T-helper 2 cell treated with Interferon-gamma antibody and Interleukin-4, amounts not matched to agents 5 μg/mL and 100 μg/mL, for 36 hours (primary cell): ENCODE results near the gene BECN2.
"Not testable (repeated sequence)": the region's sequence is repeated elsewhere in the genome, so short reads cannot be mapped to it uniquely, and the experiment has no call there.

Source experiments
- DNase-seq: peaks from one replicate; pipeline ENCODE4 v3.0.0; 2021; ENCODE audit warnings: low spot score
- H3K27ac Mint-ChIP-seq: one replicate; pipeline ENCODE4 v1.8.0; 2021; ENCODE audit warnings: mild to moderate bottlenecking, mixed read lengths
- H3K27me3 Mint-ChIP-seq: one replicate; pipeline ENCODE4 v1.8.0; 2021; ENCODE audit warnings: low read depth, mixed read lengths
- H3K36me3 Mint-ChIP-seq: one replicate; pipeline ENCODE4 v1.8.0; 2021; ENCODE audit warnings: low read depth, mixed read lengths
- H3K4me1 Mint-ChIP-seq: one replicate; pipeline ENCODE4 v1.8.0; 2021; ENCODE audit warnings: low read depth, mixed read lengths
- H3K4me3 Mint-ChIP-seq: one replicate; pipeline ENCODE4 v1.8.0; 2022; ENCODE audit warnings: mild to moderate bottlenecking, moderate library complexity, mixed read lengths
- H3K9me3 Mint-ChIP-seq: one replicate; pipeline ENCODE4 v1.8.0; 2021; ENCODE audit warnings: mixed read lengths

Gene BECN2

DNA sequence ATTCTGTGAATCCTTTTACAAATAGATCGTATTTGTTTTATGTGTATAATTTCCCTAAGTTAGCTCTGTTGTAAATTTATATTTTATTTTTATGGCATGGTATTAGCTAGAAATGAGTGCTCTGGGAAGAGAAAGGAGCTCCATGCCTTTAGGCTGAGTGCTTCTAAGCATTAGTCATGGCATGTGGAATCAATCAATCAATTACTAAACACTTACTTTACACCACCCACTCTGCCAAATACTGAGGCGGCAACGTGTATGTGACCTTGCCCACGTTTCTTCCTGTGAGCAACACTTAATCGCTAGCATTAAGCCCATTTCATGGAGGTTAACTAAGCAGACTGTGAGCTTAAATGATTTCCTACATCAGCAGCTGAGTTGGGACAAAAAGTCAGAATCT lies 7.2 kb upstream of the BECN2 start:
- no peak overlapping the region for H3K27ac Mint-ChIP-seq
- no peaks in the 10 kb centered on the region for H3K36me3 Mint-ChIP-seq
- no peaks in the 10 kb centered on the region for H3K9me3 Mint-ChIP-seq
- no peaks in the 10 kb centered on the region for H3K4me1 Mint-ChIP-seq
- no peaks in the 10 kb centered on the region for H3K27me3 Mint-ChIP-seq
- no peak overlapping the region for H3K4me3 Mint-ChIP-seq
- no peak for DNase-seq

DNA sequence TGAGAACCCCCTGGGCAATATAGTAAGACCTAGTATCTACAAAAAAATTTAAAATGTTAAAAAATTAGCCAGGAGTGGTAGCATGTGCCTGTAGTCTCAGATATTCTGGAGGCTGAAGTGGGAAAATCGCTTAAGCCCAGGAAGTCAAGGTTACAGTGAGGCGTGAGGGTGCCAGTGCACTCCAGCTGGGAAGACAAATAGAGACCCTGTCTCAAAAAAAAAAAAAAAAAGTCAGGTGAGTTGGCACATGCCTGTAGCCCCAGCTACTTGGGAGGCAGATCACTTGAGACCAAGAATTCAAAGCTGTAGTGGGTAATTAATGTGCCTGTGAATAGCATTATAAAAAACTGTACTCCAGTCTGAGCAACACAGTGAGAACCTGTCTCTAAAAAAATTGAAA lies 4.6 kb downstream of the BECN2 start:
- Mint-ChIP-seq H3K9me3 (no peaks in the 10 kb centered on the region), H3K4me3 (no peak overlapping the region), H3K36me3 (no peaks in the 10 kb centered on the region), H3K27me3 (no peaks in the 10 kb centered on the region), H3K27ac (no peak overlapping the region), H3K4me1 (no peaks in the 10 kb centered on the region)
- no peak for DNase-seq

DNA sequence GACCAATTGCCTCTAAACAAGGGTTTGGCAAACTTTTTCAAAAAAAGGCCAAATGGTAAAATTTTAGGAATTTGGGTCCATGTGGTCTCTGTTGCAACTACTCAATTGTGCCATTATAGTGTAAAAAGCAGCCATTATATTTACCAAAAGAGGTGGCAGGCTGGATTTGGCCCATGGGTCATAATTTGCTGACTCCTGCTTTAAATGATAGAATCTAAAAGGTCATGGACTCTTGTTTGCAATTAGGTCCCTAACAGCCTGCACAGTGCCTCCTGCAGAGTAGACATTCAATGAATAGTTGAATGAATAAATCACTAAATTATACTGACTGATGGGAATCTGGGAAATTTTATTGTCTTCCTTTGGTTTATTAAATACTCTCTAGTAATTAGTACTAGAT lies 6.2 kb downstream of the BECN2 start:
- DNase-seq: no peak
- Mint-ChIP-seq H3K9me3 (no peaks in the 10 kb centered on the region), H3K36me3 (no peaks in the 10 kb centered on the region)

DNA sequence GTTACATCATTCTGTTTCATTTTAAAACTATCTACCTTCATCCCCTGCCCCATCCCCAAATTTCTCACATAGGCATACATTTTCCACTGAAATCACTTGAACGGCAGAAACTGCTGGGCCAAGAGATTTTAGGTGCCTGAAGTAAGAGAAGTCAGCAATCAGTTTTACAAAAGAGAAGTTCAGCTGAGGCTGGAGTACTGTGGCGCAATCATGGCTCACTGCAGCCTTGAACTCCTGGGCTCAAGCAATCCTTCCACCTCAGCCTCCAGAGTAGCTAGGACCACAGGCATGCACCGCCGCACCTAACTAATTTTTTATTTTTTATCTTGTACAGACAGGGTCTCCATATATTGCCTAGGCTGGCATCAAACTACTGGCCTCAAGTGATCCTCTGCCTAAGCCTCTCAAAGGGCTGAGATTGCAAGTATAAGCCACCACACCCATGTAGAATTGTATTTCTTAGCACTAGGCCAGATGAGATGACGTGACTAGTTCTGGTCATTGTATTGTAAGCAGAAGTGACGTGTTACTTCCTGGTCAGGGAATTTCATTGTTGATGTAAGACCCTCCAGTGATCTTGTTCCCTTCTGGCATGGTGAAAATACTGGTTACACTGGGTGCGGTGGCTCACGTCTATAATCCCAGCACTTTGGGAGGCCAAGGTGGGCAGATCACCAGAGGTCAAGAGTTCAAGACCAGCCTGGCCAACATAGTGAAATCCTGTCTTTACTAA lies 7.1 kb downstream of the BECN2 start:
- no peak overlapping the region for H3K4me3 Mint-ChIP-seq
- H3K36me3 Mint-ChIP-seq: no peaks in the 10 kb centered on the region
- no peaks in the 10 kb centered on the region for H3K27me3 Mint-ChIP-seq
- H3K27ac Mint-ChIP-seq: no peak overlapping the region
- DNase-seq: no peak
- H3K4me1 Mint-ChIP-seq: no peaks in the 10 kb centered on the region
- H3K9me3 Mint-ChIP-seq: no peaks in the 10 kb centered on the region

More for the DNA sequence above, 6.2 kb downstream of the BECN2 start:
- H3K4me3 Mint-ChIP-seq: no peak overlapping the region
- H3K27me3 Mint-ChIP-seq: no peaks in the 10 kb centered on the region
- no peak overlapping the region for H3K27ac Mint-ChIP-seq
- H3K4me1 Mint-ChIP-seq: no peaks in the 10 kb centered on the region

DNA sequence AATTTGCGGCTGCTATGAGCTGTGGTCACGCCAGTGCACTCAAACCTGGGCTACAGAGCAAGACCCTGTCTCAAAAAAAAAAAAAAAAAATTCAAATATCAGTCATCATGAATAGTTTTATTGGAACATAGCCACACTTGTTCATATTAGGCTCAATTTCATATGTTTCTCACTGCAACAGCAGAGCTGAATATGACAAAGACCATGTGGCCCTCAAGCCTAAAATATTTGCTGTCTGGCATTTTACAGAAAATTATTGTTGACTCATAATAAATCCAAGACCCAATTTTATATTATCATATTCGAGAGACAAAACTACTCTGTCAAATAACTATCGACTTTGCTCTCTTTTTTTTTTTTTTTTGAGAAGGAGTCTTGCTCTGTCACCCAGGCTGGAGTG lies 11.0 kb downstream of the BECN2 start:
- no peaks in the 10 kb centered on the region for H3K9me3 Mint-ChIP-seq
- no peak for DNase-seq
- no peak overlapping the region for H3K4me3 Mint-ChIP-seq
- H3K27ac Mint-ChIP-seq: no peak overlapping the region
- H3K4me1 Mint-ChIP-seq: no peaks in the 10 kb centered on the region
- H3K27me3 Mint-ChIP-seq: no peaks in the 10 kb centered on the region
- H3K36me3 Mint-ChIP-seq: no peaks in the 10 kb centered on the region

DNA sequence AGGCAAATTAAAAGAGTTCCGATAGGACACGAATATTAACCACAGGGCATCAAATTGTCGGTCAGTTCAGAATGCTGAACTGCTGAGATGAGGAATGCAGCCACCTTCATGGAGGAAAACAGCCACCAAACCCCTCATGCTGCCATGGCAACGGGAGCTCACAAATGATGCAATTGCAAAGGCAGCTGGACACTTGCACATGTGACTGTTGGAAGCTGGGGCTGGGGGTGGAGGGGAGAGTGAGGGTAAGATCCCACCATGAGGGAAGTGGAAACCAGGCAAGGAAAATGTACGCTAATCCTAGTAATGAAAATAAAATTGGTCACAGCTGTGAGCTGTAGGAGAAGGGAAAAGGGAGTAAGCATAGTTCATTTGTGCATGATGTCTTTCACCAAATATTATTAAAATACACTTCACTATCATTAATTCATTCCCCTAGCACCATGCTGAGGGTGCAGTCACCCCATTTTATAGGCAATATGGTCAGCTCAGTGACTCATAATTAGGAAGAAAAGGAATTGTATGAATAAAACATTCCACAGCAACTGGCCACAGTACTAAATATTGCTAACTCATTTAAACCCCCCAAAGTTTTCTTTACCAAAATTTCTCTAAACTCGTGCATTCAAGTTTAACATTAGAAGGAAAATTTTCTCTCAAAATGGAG lies 15.3 kb downstream of the BECN2 start:
- Mint-ChIP-seq H3K9me3 (no peaks in the 10 kb centered on the region), H3K27ac (no peak overlapping the region), H3K36me3 (no peaks in the 10 kb centered on the region), H3K4me1 (no peaks in the 10 kb centered on the region), H3K27me3 (no peaks in the 10 kb centered on the region), H3K4me3 (no peak overlapping the region)
- DNase-seq: no peak

DNA sequence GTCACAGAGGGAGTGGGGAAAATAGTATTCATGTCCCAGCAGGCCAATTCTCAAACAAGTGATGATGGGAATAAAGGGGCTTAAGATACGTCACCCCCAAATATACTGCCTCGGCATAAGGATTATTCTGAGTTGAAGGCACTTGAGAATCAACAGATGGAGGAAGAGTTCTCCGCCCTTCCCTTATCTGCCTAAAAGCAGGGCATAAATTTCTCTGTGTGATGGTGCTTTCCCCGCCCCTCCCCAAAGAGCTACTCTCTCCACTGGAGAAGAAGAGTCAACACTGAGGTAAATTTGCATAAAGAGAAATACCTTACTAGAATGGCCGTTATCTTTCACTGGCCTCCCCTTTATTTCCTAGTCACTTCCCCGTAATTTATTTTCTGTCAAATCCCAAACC lies 18.7 kb downstream of the BECN2 start:
- no peak for DNase-seq
- Mint-ChIP-seq H3K9me3 (no peaks in the 10 kb centered on the region), H3K4me1 (no peaks in the 10 kb centered on the region), H3K27me3 (no peaks in the 10 kb centered on the region), H3K36me3 (no peaks in the 10 kb centered on the region), H3K27ac (no peak overlapping the region), H3K4me3 (no peak overlapping the region)

DNA sequence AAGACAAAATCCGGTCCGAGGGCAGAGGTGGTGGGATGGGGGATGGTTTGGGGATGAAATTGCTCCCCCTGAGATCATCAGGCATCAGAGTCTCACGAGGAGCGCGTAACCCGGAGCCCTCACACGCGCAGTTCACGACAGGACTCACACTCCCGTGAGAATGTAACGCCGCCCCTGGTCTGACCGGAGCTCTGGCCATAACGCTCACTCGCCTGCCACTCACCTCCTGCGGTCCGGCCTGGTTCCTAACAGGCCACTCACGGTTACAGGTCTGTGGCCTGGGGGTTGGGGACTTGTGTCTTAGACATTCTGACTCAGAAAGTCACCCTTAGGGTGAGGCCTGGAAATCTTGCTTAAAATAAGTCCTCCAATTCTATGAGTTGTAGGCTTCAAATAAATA lies 21.5 kb downstream of the BECN2 start:
- no peak overlapping the region for H3K27ac Mint-ChIP-seq

DNA sequence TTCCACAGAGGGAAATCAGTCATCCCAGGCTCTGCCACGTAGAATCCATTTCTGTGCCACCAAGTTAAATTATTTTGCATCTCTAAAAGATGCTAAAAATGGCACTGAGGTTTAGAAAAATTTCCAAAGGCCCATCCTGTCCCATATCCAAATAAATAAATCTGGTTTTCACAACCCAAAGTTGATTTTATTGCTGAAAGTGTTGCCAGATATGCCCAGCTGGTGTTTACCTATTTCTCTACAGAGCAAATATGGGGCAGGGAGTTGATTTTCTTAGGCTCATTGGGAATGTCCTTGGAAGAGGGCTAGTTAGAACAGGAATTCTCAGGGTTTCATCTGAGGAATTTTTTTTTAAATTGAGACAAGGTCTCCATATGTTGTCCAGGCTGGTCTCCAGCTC lies 22.4 kb downstream of the BECN2 start:
- H3K4me1 Mint-ChIP-seq: no peaks in the 10 kb centered on the region
- H3K4me3 Mint-ChIP-seq: no peak overlapping the region
- no peak overlapping the region for H3K27ac Mint-ChIP-seq
- DNase-seq: no peak
- no peaks in the 10 kb centered on the region for H3K9me3 Mint-ChIP-seq
- H3K36me3 Mint-ChIP-seq: no peaks in the 10 kb centered on the region
- H3K27me3 Mint-ChIP-seq: no peaks in the 10 kb centered on the region

More for the DNA sequence above, 21.5 kb downstream of the BECN2 start:
- Mint-ChIP-seq H3K36me3 (no peaks in the 10 kb centered on the region), H3K27me3 (no peaks in the 10 kb centered on the region), H3K4me3 (no peak overlapping the region), H3K4me1 (no peaks in the 10 kb centered on the region), H3K9me3 (no peaks in the 10 kb centered on the region)
- DNase-seq: no peak

DNA sequence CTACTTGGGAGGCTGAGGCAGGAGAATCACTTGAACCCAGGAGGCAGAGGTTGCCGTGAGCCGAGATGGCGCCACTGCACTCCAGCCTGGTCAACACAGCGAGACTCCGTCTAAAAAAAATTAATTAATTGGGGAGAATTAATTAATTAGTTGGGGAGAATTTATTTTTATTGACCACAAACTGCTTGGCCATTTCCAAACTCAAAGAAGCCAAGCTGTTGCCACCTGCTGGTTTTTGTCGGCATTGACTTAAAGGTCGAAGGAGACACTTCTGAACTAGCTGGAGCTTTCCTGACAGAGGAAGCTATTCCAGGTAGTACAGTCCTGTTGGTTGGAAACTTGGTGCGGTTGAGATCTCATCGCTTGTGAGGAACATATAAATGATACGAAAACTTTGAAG lies 28.2 kb downstream of the BECN2 start:
- Mint-ChIP-seq H3K27ac (no peak overlapping the region), H3K4me1 (no peaks in the 10 kb centered on the region), H3K27me3 (no peaks in the 10 kb centered on the region), H3K9me3 (no peaks in the 10 kb centered on the region), H3K36me3 (no peaks in the 10 kb centered on the region), H3K4me3 (no peak overlapping the region)
- no peak for DNase-seq

DNA sequence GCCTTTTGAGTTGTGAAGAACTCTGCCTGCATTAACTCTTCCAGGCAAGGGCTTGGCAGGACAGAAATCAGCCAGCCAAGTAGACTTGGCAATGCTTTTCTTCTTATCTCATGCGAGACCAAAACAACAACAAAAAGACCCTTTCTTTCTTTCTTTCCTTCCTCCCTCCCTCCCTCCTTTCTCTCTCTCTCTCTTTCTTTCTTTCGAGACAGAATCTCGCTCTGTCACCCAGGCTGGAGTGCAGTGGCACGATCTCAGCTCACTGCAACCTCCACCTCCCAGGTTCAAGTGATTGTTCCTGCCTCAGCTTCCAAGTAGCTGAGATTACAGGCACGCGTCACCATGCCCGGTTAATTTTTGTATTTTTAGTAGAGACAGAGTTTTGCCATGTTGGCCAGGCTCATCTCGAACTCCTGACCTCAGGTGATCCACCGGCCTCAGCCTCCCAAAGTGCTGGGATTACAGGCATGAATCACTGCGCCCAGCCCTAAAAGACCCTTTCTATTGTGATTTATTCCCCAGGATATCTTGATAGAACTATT lies 30.9 kb downstream of the BECN2 start:
- not testable (repeated sequence) for H3K4me1 Mint-ChIP-seq, H3K27me3 Mint-ChIP-seq, H3K9me3 Mint-ChIP-seq, H3K27ac Mint-ChIP-seq, H3K36me3 Mint-ChIP-seq, DNase-seq, H3K4me3 Mint-ChIP-seq

DNA sequence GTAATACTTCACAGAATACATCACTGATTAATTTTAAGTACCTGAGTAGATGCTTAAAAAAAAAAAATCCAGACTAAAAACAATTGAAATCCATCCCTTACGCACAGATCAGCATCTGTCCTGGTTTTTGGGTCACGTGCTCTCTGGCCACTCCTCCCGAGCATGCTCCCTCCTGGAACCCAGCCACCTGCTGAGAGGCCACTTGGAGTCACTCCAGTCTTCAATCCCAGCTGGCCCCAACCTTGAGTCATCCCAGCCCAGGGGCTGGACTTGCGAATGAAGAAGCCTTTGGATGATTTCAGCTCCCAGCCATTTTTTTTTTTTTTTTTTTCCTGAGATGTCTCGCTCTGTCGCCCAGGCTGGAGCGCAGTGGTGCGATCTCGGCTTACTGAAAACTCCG lies 32.5 kb downstream of the BECN2 start:
- Mint-ChIP-seq H3K27me3 (no peaks in the 10 kb centered on the region), H3K4me3 (no peak overlapping the region), H3K4me1 (no peaks in the 10 kb centered on the region), H3K36me3 (no peaks in the 10 kb centered on the region), H3K9me3 (no peaks in the 10 kb centered on the region), H3K27ac (no peak overlapping the region)
- DNase-seq: no peak

DNA sequence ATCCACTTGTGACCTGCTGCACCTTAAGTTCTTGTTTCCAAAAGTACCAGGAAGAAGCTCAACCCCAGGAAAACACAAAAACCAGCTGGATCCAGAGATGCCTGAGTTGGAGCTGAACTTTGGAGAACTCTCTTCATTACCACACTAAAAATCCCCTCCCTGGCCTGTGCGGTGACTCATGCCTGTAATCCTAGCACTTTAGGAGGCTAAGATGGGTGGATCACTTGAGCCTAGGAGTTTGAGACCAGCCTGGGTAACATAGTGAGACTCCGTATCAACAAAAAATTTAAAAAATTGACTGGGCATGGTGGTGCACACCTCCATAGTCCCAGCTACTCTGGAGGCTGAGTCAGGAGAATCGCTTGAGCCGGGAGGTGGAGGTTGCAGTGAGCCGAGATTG lies 35.2 kb downstream of the BECN2 start:
- no peaks in the 10 kb centered on the region for H3K4me1 Mint-ChIP-seq
- H3K9me3 Mint-ChIP-seq: no peaks in the 10 kb centered on the region
- H3K4me3 Mint-ChIP-seq: no peak overlapping the region
- H3K36me3 Mint-ChIP-seq: no peaks in the 10 kb centered on the region
- H3K27ac Mint-ChIP-seq: no peak overlapping the region
- no peaks in the 10 kb centered on the region for H3K27me3 Mint-ChIP-seq
- DNase-seq: no peak

DNA sequence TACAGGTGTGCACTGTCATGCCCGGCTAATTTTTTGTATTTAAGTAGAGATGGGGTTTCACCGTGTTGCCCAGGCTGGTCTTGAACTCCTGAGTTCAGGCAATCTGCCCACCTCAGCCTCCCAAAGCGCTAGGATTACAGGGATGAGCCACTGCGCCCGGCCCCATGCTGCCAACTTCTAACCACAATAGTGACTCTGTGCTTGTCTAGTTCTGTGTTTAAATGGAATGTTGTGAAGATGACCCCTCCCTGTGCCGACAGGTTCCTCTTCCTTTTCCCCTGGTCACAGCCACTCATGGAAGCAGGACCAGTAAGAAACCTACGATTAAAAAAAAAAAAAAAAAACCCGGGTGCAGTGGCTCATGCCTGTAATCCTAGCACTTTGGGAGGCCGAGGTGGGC lies 36.6 kb downstream of the BECN2 start:
- DNase-seq: no peak
- Mint-ChIP-seq H3K36me3 (no peaks in the 10 kb centered on the region), H3K27me3 (no peaks in the 10 kb centered on the region), H3K4me3 (no peak overlapping the region), H3K27ac (no peak overlapping the region), H3K4me1 (peaks cover 4% of the 10 kb centered on the region), H3K9me3 (no peaks in the 10 kb centered on the region)
